ENCODE data around the gene HIVEP3.

Gene HIVEP3

GRCh38 chr1:41677620-41678019, 241.1 kb downstream of the HIVEP3 start:
- DNase-seq = no peak

GRCh38 chr1:41675401-41675800, 243.3 kb downstream of the HIVEP3 start:
- no peak for DNase-seq

GRCh38 chr1:41674522-41674921, 244.2 kb downstream of the HIVEP3 start:
- DNase-seq = peak; percentile 74

- DNase-seq = no peak
Measured at GRCh38 chr1:41673806-41674205, 244.9 kb downstream of the HIVEP3 start.

- no peak for DNase-seq
Measured at GRCh38 chr1:41673378-41673777, 245.3 kb downstream of the HIVEP3 start.

- no peak for DNase-seq
Measured at GRCh38 chr1:41672641-41673361, 245.9 kb downstream of the HIVEP3 start.

GRCh38 chr1:41672173-41672572, 246.5 kb downstream of the HIVEP3 start:
- DNase-seq = no peak

- no peak for DNase-seq
Measured at GRCh38 chr1:41671116-41671755, 247.5 kb downstream of the HIVEP3 start.

- no peak for DNase-seq
Measured at GRCh38 chr1:41670217-41670957, 248.3 kb downstream of the HIVEP3 start.

GRCh38 chr1:41668967-41669366, 249.8 kb downstream of the HIVEP3 start:
- DNase-seq = no peak

- no peak for DNase-seq
Measured at GRCh38 chr1:41668054-41668660, 250.6 kb downstream of the HIVEP3 start.

GRCh38 chr1:41666981-41667631, 251.6 kb downstream of the HIVEP3 start:
- DNase-seq = no peak

- no peak for DNase-seq
Measured at GRCh38 chr1:41665962-41666917, 252.5 kb downstream of the HIVEP3 start.

- no peak for DNase-seq
Measured at GRCh38 chr1:41664861-41665640, 253.7 kb downstream of the HIVEP3 start.

- no peak for DNase-seq
Measured at GRCh38 chr1:41663671-41664400, 254.9 kb downstream of the HIVEP3 start.

GRCh38 chr1:41662765-41663437, 255.8 kb downstream of the HIVEP3 start:
- peak; percentile 46 for DNase-seq

- DNase-seq = peak; percentile 52
Measured at GRCh38 chr1:41662061-41662764, 256.5 kb downstream of the HIVEP3 start.

- DNase-seq = peak; percentile 28
Measured at GRCh38 chr1:41661428-41662060, 257.2 kb downstream of the HIVEP3 start.
